ENCODE data around the gene CNTNAP4. TPM values are rescaled to one million over a fixed set of nuclear protein-coding genes. Genes with fewer than 3 reads are reported as not detected.

Gene CNTNAP4
- total RNA-seq, result not detected
- polyA plus RNA-seq, result not detected
- 0 to 0.17 (median 0) reads per million in 6 experiments for total RNA-seq

GRCh38 chr16:76276745-76277438 lies at the start of gene CNTNAP4:
TSS of gene CNTNAP4 (plus strand) at chr16:76277401. CDS start at chr16:76277663, 262 bp downstream.
- no peaks in the 10 kb centered on the region for H3K4me1 Mint-ChIP-seq
- peaks cover 0 to 13% (median 4%) of the 10 kb centered on the region in 9 donors for H3K9me3 Mint-ChIP-seq
- H3K27me3 Mint-ChIP-seq, result peaks cover 0 to 19% (median 4%) of the 10 kb centered on the region in 5 donors
- H3K4me3 Mint-ChIP-seq, result no peak within 1 kb of the TSS
- POLR2A ChIA-PET, result no interaction called here
- H3K27ac Mint-ChIP-seq, result peak within 1 kb of the TSS in 1 of 10 donors; percentile 13
- H3K36me3 Mint-ChIP-seq, result no peaks in the 10 kb centered on the region
- DNase-seq, result no peak
- ATAC-seq, result no peak

GRCh38 chr16:76228546-76229146 lies 48.6 kb upstream of the CNTNAP4 start:
- H3K9me3 Mint-ChIP-seq, result peaks cover 0 to 19% (median 6%) of the 10 kb centered on the region in 9 donors
- no peak for DNase-seq
- POLR2A ChIA-PET, result no interaction called here

GRCh38 chr16:76232704-76233103 lies 44.5 kb upstream of the CNTNAP4 start:
- H3K4me1 Mint-ChIP-seq, result no peaks in the 10 kb centered on the region
- H3K27ac Mint-ChIP-seq, result no peak overlapping the region
- peaks cover 0 to 1% (median 0%) of the 10 kb centered on the region in 5 donors for H3K27me3 Mint-ChIP-seq
- H3K4me3 Mint-ChIP-seq, result no peak overlapping the region
- DNase-seq (no peak), ATAC-seq (no peak)
- H3K36me3 Mint-ChIP-seq, result no peaks in the 10 kb centered on the region
- POLR2A ChIA-PET, result no interaction called here
- peaks cover 0 to 19% (median 4%) of the 10 kb centered on the region in 9 donors for H3K9me3 Mint-ChIP-seq

More at GRCh38 chr16:76228546-76229146, 48.6 kb upstream of the CNTNAP4 start:
- Mint-ChIP-seq H3K4me1 (no peaks in the 10 kb centered on the region), H3K27me3 (peaks cover 0 to 3% (median 0%) of the 10 kb centered on the region in 5 donors), H3K4me3 (no peak overlapping the region), H3K27ac (no peak overlapping the region), H3K36me3 (no peaks in the 10 kb centered on the region)
- no peak for ATAC-seq

GRCh38 chr16:76235025-76235424 lies 42.2 kb upstream of the CNTNAP4 start:
- ATAC-seq (no peak), DNase-seq (no peak)
- no peak overlapping the region for H3K27ac Mint-ChIP-seq
- peaks cover 0 to 1% (median 0%) of the 10 kb centered on the region in 5 donors for H3K27me3 Mint-ChIP-seq
- peaks cover 0 to 12% (median 2%) of the 10 kb centered on the region in 9 donors for H3K9me3 Mint-ChIP-seq
- POLR2A ChIA-PET, result no interaction called here
- H3K4me3 Mint-ChIP-seq, result no peak overlapping the region
- H3K4me1 Mint-ChIP-seq, result no peaks in the 10 kb centered on the region
- H3K36me3 Mint-ChIP-seq, result no peaks in the 10 kb centered on the region

GRCh38 chr16:76235426-76235825 lies 41.8 kb upstream of the CNTNAP4 start:
- Mint-ChIP-seq H3K27me3 (peaks cover 0 to 1% (median 0%) of the 10 kb centered on the region in 5 donors), H3K27ac (no peak overlapping the region), H3K4me1 (no peaks in the 10 kb centered on the region), H3K36me3 (no peaks in the 10 kb centered on the region), H3K9me3 (peaks cover 0 to 12% (median 2%) of the 10 kb centered on the region in 9 donors), H3K4me3 (no peak overlapping the region)
- no peak for ATAC-seq
- DNase-seq, result no peak
- POLR2A ChIA-PET, result no interaction called here

- H3K36me3 Mint-ChIP-seq, result no peaks in the 10 kb centered on the region
- H3K27me3 Mint-ChIP-seq, result no peaks in the 10 kb centered on the region
- no peaks in the 10 kb centered on the region for H3K4me1 Mint-ChIP-seq
- POLR2A ChIA-PET, result no interaction called here
- H3K4me3 Mint-ChIP-seq, result no peak overlapping the region
- peaks cover 0 to 5% (median 0%) of the 10 kb centered on the region in 9 donors for H3K9me3 Mint-ChIP-seq
- DNase-seq (no peak), ATAC-seq (no peak)
- H3K27ac Mint-ChIP-seq, result no peak overlapping the region
These were observed 39.7 kb upstream of the CNTNAP4 start for GRCh38 chr16:76237471-76237870.

- DNase-seq (no peak), ATAC-seq (no peak)
- no peak overlapping the region for H3K27ac Mint-ChIP-seq
- no peaks in the 10 kb centered on the region for H3K36me3 Mint-ChIP-seq
- H3K27me3 Mint-ChIP-seq, result no peaks in the 10 kb centered on the region
- H3K4me1 Mint-ChIP-seq, result no peaks in the 10 kb centered on the region
- POLR2A ChIA-PET, result no interaction called here
- no peak overlapping the region for H3K4me3 Mint-ChIP-seq
- peaks cover 0 to 10% (median 2%) of the 10 kb centered on the region in 9 donors for H3K9me3 Mint-ChIP-seq
These were observed 35.4 kb upstream of the CNTNAP4 start for GRCh38 chr16:76241755-76242154.

- H3K4me3 Mint-ChIP-seq, result no peak overlapping the region
- POLR2A ChIA-PET, result no interaction called here
These were observed 33.6 kb upstream of the CNTNAP4 start for GRCh38 chr16:76243620-76244019.

GRCh38 chr16:76246587-76246986 lies 30.6 kb upstream of the CNTNAP4 start:
- DNase-seq (no peak), ATAC-seq (no peak)
- peaks cover 0 to 33% (median 10%) of the 10 kb centered on the region in 9 donors for H3K9me3 Mint-ChIP-seq
- H3K4me3 Mint-ChIP-seq, result no peak overlapping the region
- no peaks in the 10 kb centered on the region for H3K36me3 Mint-ChIP-seq
- POLR2A ChIA-PET, result no interaction called here
- no peaks in the 10 kb centered on the region for H3K27me3 Mint-ChIP-seq
- H3K27ac Mint-ChIP-seq, result no peak overlapping the region
- no peaks in the 10 kb centered on the region for H3K4me1 Mint-ChIP-seq

More at GRCh38 chr16:76243620-76244019, 33.6 kb upstream of the CNTNAP4 start:
- Mint-ChIP-seq H3K36me3 (no peaks in the 10 kb centered on the region), H3K4me1 (no peaks in the 10 kb centered on the region), H3K9me3 (peaks cover 0 to 28% (median 8%) of the 10 kb centered on the region in 9 donors), H3K27me3 (no peaks in the 10 kb centered on the region), H3K27ac (no peak overlapping the region)
- no peak for ATAC-seq
- DNase-seq, result no peak

- ATAC-seq (no peak), DNase-seq (no peak)
- H3K36me3 Mint-ChIP-seq, result peaks cover 0 to 2% (median 0%) of the 10 kb centered on the region in 3 donors
- peaks cover 1 to 55% (median 14%) of the 10 kb centered on the region in 9 donors for H3K9me3 Mint-ChIP-seq
- H3K27me3 Mint-ChIP-seq, result peaks cover 0 to 10% (median 1%) of the 10 kb centered on the region in 5 donors
- no peaks in the 10 kb centered on the region for H3K4me1 Mint-ChIP-seq
- POLR2A ChIA-PET, result no interaction called here
- H3K4me3 Mint-ChIP-seq, result no peak overlapping the region
- H3K27ac Mint-ChIP-seq, result no peak overlapping the region
These were observed 11.7 kb upstream of the CNTNAP4 start for GRCh38 chr16:76265434-76266045.

- Mint-ChIP-seq H3K9me3 (peaks cover 9 to 63% (median 19%) of the 10 kb centered on the region in 9 donors), H3K36me3 (peaks cover 0 to 7% (median 0%) of the 10 kb centered on the region in 3 donors), H3K27ac (no peak overlapping the region), H3K4me1 (no peaks in the 10 kb centered on the region), H3K27me3 (no peaks in the 10 kb centered on the region), H3K4me3 (no peak overlapping the region)
- POLR2A ChIA-PET, result no interaction called here
- ATAC-seq (no peak), DNase-seq (no peak)
These were observed 8.4 kb upstream of the CNTNAP4 start for GRCh38 chr16:76268824-76269223.

GRCh38 chr16:76277460-76278030 lies 344 bp downstream of the CNTNAP4 start:
- Mint-ChIP-seq H3K9me3 (peaks cover 0 to 6% (median 0%) of the 10 kb centered on the region in 9 donors), H3K4me1 (no peaks in the 10 kb centered on the region), H3K36me3 (no peaks in the 10 kb centered on the region), H3K27ac (no peak overlapping the region), H3K4me3 (no peak overlapping the region), H3K27me3 (peaks cover 0 to 19% (median 4%) of the 10 kb centered on the region in 5 donors)
- no peak for ATAC-seq
- POLR2A ChIA-PET, result no interaction called here
- no peak for DNase-seq

- DNase-seq (no peak), ATAC-seq (no peak)
- no peaks in the 10 kb centered on the region for H3K36me3 Mint-ChIP-seq
- H3K27me3 Mint-ChIP-seq, result peaks cover 0 to 19% (median 4%) of the 10 kb centered on the region in 5 donors
- H3K4me1 Mint-ChIP-seq, result no peaks in the 10 kb centered on the region
- no peak overlapping the region for H3K4me3 Mint-ChIP-seq
- POLR2A ChIA-PET, result no interaction called here
- no peak overlapping the region for H3K27ac Mint-ChIP-seq
- H3K9me3 Mint-ChIP-seq, result peaks cover 0 to under 1% (median 0%) of the 10 kb centered on the region in 9 donors
These were observed 885 bp downstream of the CNTNAP4 start for GRCh38 chr16:76278086-76278485.

Data from naive thymus-derived CD8-positive, alpha-beta T cell (primary cell).